Breast epithelium (tissue), 3 donors: ENCODE data around the gene KRT3.

Experiments
- POLR2A ChIP-seq: fragments of 450-650 bp; IDR thresholded peaks from one replicate; pipeline ENCODE4 v1.6.1; 2016; ENCODE audit warnings: antibody characterized with exemption, mild to moderate bottlenecking, moderate library complexity
- TF ChIP-seq, protein P1 (sequence below), 3 donors: fragments of 450-650 bp; IDR thresholded peaks; one replicate each; pipeline ENCODE4 v1.5.1; 2016 to 2017; ENCODE audit warnings: antibody characterized with exemption in 3 of 3, mild to moderate bottlenecking in 3 of 3, moderate library complexity in 3 of 3

DNA sequence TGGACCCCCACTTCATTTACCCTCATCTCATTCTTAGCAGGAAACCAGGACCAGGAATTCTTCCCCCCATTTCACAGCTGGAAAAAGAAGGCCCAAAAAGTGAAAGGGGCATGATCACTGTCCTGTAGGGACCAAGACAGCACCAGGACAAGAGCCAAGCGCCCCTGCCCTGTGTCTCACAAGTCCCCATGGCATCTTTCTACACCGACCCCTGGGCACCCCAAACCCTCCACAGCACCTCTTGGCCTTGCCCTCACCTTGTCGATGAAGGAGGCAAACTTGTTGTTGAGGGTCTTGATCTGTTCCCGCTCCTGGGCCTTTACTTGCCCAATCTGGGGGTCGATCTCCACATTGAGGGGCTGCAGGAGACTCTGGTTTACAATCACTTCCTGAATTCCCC, 19.5 kb downstream of the KRT3 start:
- TF ChIP-seq POLR2A: no peak
- TF ChIP-seq, protein P1, sequence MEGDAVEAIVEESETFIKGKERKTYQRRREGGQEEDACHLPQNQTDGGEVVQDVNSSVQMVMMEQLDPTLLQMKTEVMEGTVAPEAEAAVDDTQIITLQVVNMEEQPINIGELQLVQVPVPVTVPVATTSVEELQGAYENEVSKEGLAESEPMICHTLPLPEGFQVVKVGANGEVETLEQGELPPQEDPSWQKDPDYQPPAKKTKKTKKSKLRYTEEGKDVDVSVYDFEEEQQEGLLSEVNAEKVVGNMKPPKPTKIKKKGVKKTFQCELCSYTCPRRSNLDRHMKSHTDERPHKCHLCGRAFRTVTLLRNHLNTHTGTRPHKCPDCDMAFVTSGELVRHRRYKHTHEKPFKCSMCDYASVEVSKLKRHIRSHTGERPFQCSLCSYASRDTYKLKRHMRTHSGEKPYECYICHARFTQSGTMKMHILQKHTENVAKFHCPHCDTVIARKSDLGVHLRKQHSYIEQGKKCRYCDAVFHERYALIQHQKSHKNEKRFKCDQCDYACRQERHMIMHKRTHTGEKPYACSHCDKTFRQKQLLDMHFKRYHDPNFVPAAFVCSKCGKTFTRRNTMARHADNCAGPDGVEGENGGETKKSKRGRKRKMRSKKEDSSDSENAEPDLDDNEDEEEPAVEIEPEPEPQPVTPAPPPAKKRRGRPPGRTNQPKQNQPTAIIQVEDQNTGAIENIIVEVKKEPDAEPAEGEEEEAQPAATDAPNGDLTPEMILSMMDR (IDR thresholded peaks at IDR 0.05): no peak
